SK-N-SH treated with all-trans-retinoic acid at 6 μM for 48 hours (cell line): Measurements from ENCODE around the gene ABTB1.

Experiments used
- ATAC-seq: fragments of 200-7000 bp; cut with Tn5 transposase; 3 replicates; pipeline ENCODE4 v1.9.1; 2020; ENCODE audit warnings: mild to moderate bottlenecking, moderate library complexity
- ARNTL ChIP-seq: fragments of 450-650 bp; formaldehyde crosslinking; IDR thresholded peaks from 2 replicates; pipeline ENCODE4 v1.5.0; 2020; ENCODE audit warnings: low read depth, mild to moderate bottlenecking, moderate library complexity, borderline replicate concordance
- BACH2 ChIP-seq: fragments of 250-450 bp; sonication (Bioruptor Pico); IDR thresholded peaks from 2 replicates; pipeline ENCODE4 v1.9.0; 2021; ENCODE audit warnings: mild to moderate bottlenecking, borderline replicate concordance
- CSDC2 ChIP-seq: fragments of 250-450 bp; sonication (Bioruptor Pico); IDR thresholded peaks from 2 replicates; pipeline ENCODE4 v1.5.0; 2020; ENCODE audit warnings: mild to moderate bottlenecking, moderate library complexity
- ESRRG ChIP-seq: fragments of 250-450 bp; sonication (Bioruptor Pico); IDR thresholded peaks from 2 replicates; pipeline ENCODE4 v1.6.1; 2021; ENCODE audit warnings: mild to moderate bottlenecking
- ISL1 ChIP-seq: fragments of 250-450 bp; sonication (Bioruptor Pico); IDR thresholded peaks from 2 replicates; pipeline ENCODE4 v2.1.2; 2022; ENCODE audit warnings: mild to moderate bottlenecking, moderate library complexity
- OSR1 ChIP-seq: fragments of 250-450 bp; sonication (Bioruptor Pico); IDR thresholded peaks from 2 replicates; pipeline ENCODE4 v1.8.0; 2022; ENCODE audit warnings: moderate library complexity, mild to moderate bottlenecking, inconsistent platforms
- PATZ1 ChIP-seq: fragments of 250-450 bp; sonication (Bioruptor Pico); IDR thresholded peaks from 2 replicates; pipeline ENCODE4 v1.8.0; 2020; ENCODE audit warnings: mild to moderate bottlenecking, moderate library complexity, borderline replicate concordance
- POU6F1 ChIP-seq: fragments of 250-450 bp; sonication (Bioruptor Pico); IDR thresholded peaks from 2 replicates; pipeline ENCODE4 v1.8.0; 2021; ENCODE audit warnings: low read depth, mild to moderate bottlenecking, moderate library complexity, borderline replicate concordance
- PPARA ChIP-seq: fragments of 250-450 bp; sonication (Bioruptor Pico); IDR thresholded peaks from 2 replicates; pipeline ENCODE4 v1.5.0; 2020; ENCODE audit warnings: mild to moderate bottlenecking, borderline replicate concordance
- TCF4 ChIP-seq: fragments of 250-450 bp; sonication (Bioruptor Pico); IDR thresholded peaks from 2 replicates; pipeline ENCODE4 v1.8.0; 2021; ENCODE audit warnings: mild to moderate bottlenecking, moderate library complexity, borderline replicate concordance
- TOX ChIP-seq: fragments of 250-450 bp; sonication (Bioruptor Pico); IDR thresholded peaks from 2 replicates; pipeline ENCODE4 v1.8.0; 2021; ENCODE audit warnings: mild to moderate bottlenecking, moderate library complexity, borderline replicate concordance
- TSHZ2 ChIP-seq: fragments of 250-450 bp; sonication (Bioruptor Pico); IDR thresholded peaks from 2 replicates; pipeline ENCODE4 v1.5.0; 2020; ENCODE audit warnings: mild to moderate bottlenecking, moderate library complexity
- ZC3H10 ChIP-seq: fragments of 250-450 bp; sonication (Bioruptor Pico); IDR thresholded peaks from 2 replicates; pipeline ENCODE4 v1.5.1; 2021; ENCODE audit warnings: mild to moderate bottlenecking, moderate library complexity
- ZNF565 ChIP-seq: fragments of 450-650 bp; formaldehyde crosslinking; conservative IDR thresholded peaks from 2 replicates; pipeline ENCODE4 v1.5.0; 2020; ENCODE audit warnings: low read depth, mild to moderate bottlenecking, moderate library complexity
- ZNF70 ChIP-seq: fragments of 450-650 bp; formaldehyde crosslinking; IDR thresholded peaks from 2 replicates; pipeline ENCODE4 v1.5.0; 2020; ENCODE audit warnings: mild to moderate bottlenecking, moderate library complexity
- ZNF8 ChIP-seq: fragments of 450-650 bp; formaldehyde crosslinking; IDR thresholded peaks from 2 replicates; pipeline ENCODE4 v1.5.0; 2020; ENCODE audit warnings: mild to moderate bottlenecking, moderate library complexity

ABTB1 gene

GRCh38 chr3:127712881-127713771, 40.4 kb downstream of the ABTB1 start:
- ATAC-seq = no peak
- TF ChIP-seq ZNF70 (CRISPR knock-in tag) (no peak), ARNTL (CRISPR knock-in tag) (no peak), ZNF565 (CRISPR knock-in tag) (no peak), PATZ1 (CRISPR knock-in tag) (no peak), TOX (CRISPR knock-in tag) (no peak), BACH2 (CRISPR knock-in tag) (no peak), POU6F1 (no peak), ZC3H10 (no peak), TSHZ2 (CRISPR knock-in tag) (no peak), ISL1 (CRISPR knock-in tag) (no peak), TCF4 (CRISPR knock-in tag) (no peak)

GRCh38 chr3:127714125-127714571, 41.4 kb downstream of the ABTB1 start:
- ATAC-seq = no peak

More at GRCh38 chr3:127714125-127714571, 41.4 kb downstream of the ABTB1 start:
- TF ChIP-seq PPARA (CRISPR knock-in tag) (no peak), TOX (CRISPR knock-in tag) (no peak), ZNF8 (no peak), BACH2 (CRISPR knock-in tag) (no peak), PATZ1 (CRISPR knock-in tag) (no peak), TSHZ2 (CRISPR knock-in tag) (no peak), OSR1 (CRISPR knock-in tag) (no peak), CSDC2 (CRISPR knock-in tag) (no peak), ESRRG (CRISPR knock-in tag) (no peak)
